Adrenal gland (tissue), 12 donors: ENCODE measurements around the gene NOC3L. TPM values are rescaled to one million over a fixed set of nuclear protein-coding genes. Genes with fewer than 3 reads are reported as not detected.

Experiments
- DNase-seq, 7 donors: peaks; one replicate each; pipeline ENCODE4 v3.0.0-alpha.2; 2019 to 2020
- H3K27ac ChIP-seq, 5 donors: fragments of 200-600 bp; sonication (generic) in 4 of 5; 1 replicate in 3 of 5; 2 replicates in 2 of 5; pipeline versions ENCODE4 v1.5.1 to v1.8.0; 2016 to 2020; ENCODE audit warnings: mild to moderate bottlenecking in 1 of 5
- H3K27me3 ChIP-seq: fragments of 200-600 bp; 2 replicates; pipeline ENCODE4 v1.8.0; 2021
- H3K36me3 ChIP-seq, 2 donors: fragments of 200-600 bp; replicated peaks in 1 of 2; 1 replicate in 1 of 2; 2 replicates in 1 of 2; pipeline versions ENCODE4 v1.5.1 to v1.8.0; 2018 to 2022
- H3K4me1 ChIP-seq, 2 donors: fragments of 200-600 bp; replicated peaks in 1 of 2; 1 replicate in 1 of 2; 2 replicates in 1 of 2; pipeline versions ENCODE4 v1.5.1 to v1.8.0; 2018 to 2021
- H3K4me3 ChIP-seq, 4 donors: fragments of 200-600 bp; sonication (generic) in 3 of 4; one replicate each; pipeline ENCODE4 v1.5.1; 2016 to 2018
- H3K9me3 ChIP-seq, 3 donors: fragments of 200-600 bp; sonication (generic) in 1 of 3; replicated peaks in 1 of 3; 1 replicate in 2 of 3; 2 replicates in 1 of 3; pipeline versions ENCODE4 v1.5.1 to v1.8.0; 2016 to 2021
- POLR2A ChIP-seq, 2 donors: fragments of 450-650 bp; IDR thresholded peaks; one replicate each; pipeline ENCODE4 v1.6.1; 2017; ENCODE audit warnings: antibody characterized with exemption in 2 of 2, mild to moderate bottlenecking in 2 of 2, moderate library complexity in 1 of 2
- WGBS, 4 donors: extraction: QIAGEN DNeasy Blood & Tissue Kit in 2 of 4; methylation state at CpG; one replicate each; pipeline versions ENCODE4 v1.1.5 to v1.1.7; 2013 to 2017; 5-methylcytosine and 5-hydroxymethylcytosine counted together
- intact Hi-C, 2 donors: fragments of 100-400 bp; cut with DNase I; formaldehyde crosslinking; loops; one replicate each; pipeline versions ENCODE4 v1.14.1 to v1.15.0; 2022 to 2023
- polyA plus RNA-seq, 3 donors: library from polyadenylated mRNA; stranded (reverse); fragments of 200-250 nt in 2 of 3; fragments of 350-450 nt in 1 of 3; fragmentation: Illumina TruSeq in 1 of 3; extraction: RNeasy Lipid Tissue Mini Kit (QIAGEN cat#74804) in 1 of 3; gene quantifications; one replicate each; pipeline ENCODE4 v1.2.3, GENCODE V29; 2013 to 2014
- total RNA-seq, 9 donors: library from RNA; depleted of rRNA in 4 of 9; stranded (reverse); fragments of >200 nt in 4 of 9; fragments of 120-200 nt in 1 of 9; fragmentation: NEBNext Ultra II Directional in 1 of 9; extraction: Animal tissue kit (Norgen Biotek cat#: 25700) in 1 of 9; gene quantifications; one replicate each; pipeline versions ENCODE4 v1.1.0 to v1.2.4, GENCODE V29; 2013 to 2023
- TF ChIP-seq, protein P1 (sequence below), 6 experiments: fragments of 450-650 bp in 4 of 6; fragments of 200-600 bp in 2 of 6; sonication (generic) in 1 of 6; IDR thresholded peaks; 1 replicate in 5 of 6; 2 replicates in 1 of 6; pipeline versions ENCODE4 v1.5.1 to v1.8.0; 2016 to 2021; ENCODE audit warnings: antibody characterized with exemption in 6 of 6, mild to moderate bottlenecking in 2 of 6, moderate library complexity in 1 of 6
- donor health status: healthy with polysubstance abuse.
- donor health status: Bipolar disorder and iron deficiency.
- donor health status: DM: yes; HTN: yes; CAD: no.
- donor health status: DM: no; HTN: no; CAD: no.
- donor health status: DM: no; HTN: no; CAD: no.
- donor health status: DM: yes; HTN: yes; CAD: no.

NOC3L gene
- total and polyA plus RNA-seq, 12 donors, result 6.2 to 30.2 (median 18.8) TPM

DNA sequence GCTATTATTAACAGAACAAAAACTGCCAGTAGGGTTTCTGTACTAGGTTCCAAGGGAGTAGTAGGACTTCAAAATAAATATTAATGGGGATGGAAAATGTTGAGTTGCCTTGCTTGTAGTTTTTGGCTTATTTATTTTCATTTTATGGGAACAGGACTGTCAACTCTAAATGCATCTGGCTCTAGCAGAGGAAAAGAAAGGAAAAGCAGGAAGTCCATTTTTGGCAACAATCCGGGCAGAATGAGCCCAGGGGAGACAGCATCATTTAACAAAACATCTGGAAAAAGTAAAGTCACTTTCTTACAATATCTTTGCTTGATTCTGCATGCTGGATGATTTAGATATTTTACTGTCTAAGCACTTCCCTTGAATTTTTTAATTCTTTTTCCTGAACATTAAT is 69.4 kb downstream of the NOC3L start:
- Histone ChIP-seq H3K27ac (no peak overlapping the region), H3K4me1 (peaks cover 0 to 13% of the 10 kb centered on the region in 2 donors), H3K9me3 (no peaks in the 10 kb centered on the region), H3K27me3 (no peaks in the 10 kb centered on the region), H3K36me3 (no peaks in the 10 kb centered on the region), H3K4me3 (no peak overlapping the region)
- 19 to 44% (median 38%) methylated on average over 1 of the region's 1 CpG for WGBS, 4 donors
- DNase-seq, result no peak
- intact Hi-C loops, result no loop called here
- TF ChIP-seq, protein P1, sequence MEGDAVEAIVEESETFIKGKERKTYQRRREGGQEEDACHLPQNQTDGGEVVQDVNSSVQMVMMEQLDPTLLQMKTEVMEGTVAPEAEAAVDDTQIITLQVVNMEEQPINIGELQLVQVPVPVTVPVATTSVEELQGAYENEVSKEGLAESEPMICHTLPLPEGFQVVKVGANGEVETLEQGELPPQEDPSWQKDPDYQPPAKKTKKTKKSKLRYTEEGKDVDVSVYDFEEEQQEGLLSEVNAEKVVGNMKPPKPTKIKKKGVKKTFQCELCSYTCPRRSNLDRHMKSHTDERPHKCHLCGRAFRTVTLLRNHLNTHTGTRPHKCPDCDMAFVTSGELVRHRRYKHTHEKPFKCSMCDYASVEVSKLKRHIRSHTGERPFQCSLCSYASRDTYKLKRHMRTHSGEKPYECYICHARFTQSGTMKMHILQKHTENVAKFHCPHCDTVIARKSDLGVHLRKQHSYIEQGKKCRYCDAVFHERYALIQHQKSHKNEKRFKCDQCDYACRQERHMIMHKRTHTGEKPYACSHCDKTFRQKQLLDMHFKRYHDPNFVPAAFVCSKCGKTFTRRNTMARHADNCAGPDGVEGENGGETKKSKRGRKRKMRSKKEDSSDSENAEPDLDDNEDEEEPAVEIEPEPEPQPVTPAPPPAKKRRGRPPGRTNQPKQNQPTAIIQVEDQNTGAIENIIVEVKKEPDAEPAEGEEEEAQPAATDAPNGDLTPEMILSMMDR (IDR thresholded peaks at IDR 0.05), result no peak
- no peak for TF ChIP-seq POLR2A (IDR thresholded peaks at IDR 0.05)

DNA sequence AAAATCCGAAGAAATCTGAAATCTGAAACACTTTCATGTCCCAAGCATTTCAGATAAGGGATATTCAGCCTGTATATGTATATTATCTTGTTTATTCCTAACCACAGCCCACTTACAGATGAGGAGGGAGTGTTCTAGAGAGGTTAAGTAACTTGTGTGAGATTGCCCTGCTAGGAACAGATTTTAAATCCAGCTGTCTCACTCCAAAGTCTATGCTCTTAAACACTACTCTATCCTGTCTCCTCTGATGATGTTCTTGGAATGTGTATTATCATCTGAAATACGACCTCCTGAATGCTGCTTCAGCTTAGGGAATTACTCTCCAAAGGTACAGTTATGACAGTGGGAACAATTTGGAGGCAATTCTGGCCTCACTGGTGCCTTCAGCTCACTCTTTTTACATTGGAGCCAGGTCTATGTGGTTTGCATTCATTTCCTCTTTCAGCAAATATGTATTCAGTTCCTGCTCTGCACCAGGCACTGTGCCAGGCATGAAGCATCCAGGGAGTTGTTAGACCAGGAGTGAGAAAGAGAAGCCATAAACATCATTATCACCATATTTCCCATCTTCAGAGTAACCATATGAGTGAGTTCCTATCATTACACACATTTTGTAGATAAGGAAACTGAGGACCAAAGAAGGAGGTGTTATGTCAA is 70.2 kb downstream of the NOC3L start:
- WGBS, 4 donors, result 53 to 65% (median 64%) methylated on average over 2 of the region's 2 CpGs
- DNase-seq, result peak in 6 of 7 donors; percentile 33 to 56 (median 42)
- Histone ChIP-seq H3K4me3 (no peak overlapping the region), H3K36me3 (no peaks in the 10 kb centered on the region), H3K27me3 (no peaks in the 10 kb centered on the region), H3K27ac (no peak overlapping the region), H3K9me3 (no peaks in the 10 kb centered on the region), H3K4me1 (peaks cover 0 to 13% of the 10 kb centered on the region in 2 donors)
- intact Hi-C loops, result no loop called here
- TF ChIP-seq POLR2A (IDR thresholded peaks at IDR 0.05), result no peak
- TF ChIP-seq, protein P1 (IDR thresholded peaks at IDR 0.05), result no peak

DNA sequence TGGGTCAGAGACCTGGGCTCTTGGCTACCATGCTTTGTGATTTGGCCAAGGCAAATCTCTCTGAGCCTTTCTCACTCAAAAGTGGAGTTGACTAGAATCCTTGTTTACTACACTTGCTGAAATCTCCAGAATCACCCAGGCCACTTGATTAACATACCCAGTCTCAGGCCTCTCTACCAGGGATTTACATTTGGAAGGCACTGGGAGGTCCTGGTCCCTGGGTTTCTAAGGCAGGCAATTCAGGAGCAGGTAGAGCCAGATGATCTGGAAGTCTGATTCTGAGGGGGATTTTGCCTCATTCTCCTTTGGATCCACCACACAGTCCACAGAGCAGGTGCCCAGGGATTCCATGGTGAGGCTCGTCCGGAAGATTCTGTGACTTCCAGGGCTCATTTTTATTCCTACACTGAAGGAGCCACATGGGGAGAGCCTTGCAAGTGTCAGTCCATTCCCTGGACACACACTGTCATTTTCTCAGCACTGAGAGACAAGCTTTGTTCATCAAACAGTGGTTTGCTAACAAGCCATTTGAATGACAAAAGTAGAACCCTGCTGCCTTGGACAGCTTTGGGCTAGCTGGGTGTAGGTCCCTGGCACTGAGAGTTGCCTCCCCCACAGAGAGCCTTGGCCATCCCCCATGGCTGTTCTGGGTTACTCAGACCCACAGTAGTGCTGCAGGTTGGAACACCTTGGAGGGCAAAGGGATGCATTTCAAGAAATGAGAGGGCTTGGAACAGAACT is 74.2 kb downstream of the NOC3L start:
- TF ChIP-seq POLR2A (IDR thresholded peaks at IDR 0.05), result no peak
- TF ChIP-seq, protein P1 (IDR thresholded peaks at IDR 0.05), result no peak
- H3K27me3 ChIP-seq, result no peaks in the 10 kb centered on the region
- DNase-seq, result no peak
- no peaks in the 10 kb centered on the region for H3K36me3 ChIP-seq
- H3K4me3 ChIP-seq, result no peak overlapping the region
- H3K4me1 ChIP-seq, result peaks cover 0 to 12% of the 10 kb centered on the region in 2 donors
- no peaks in the 10 kb centered on the region for H3K9me3 ChIP-seq
- WGBS, 4 donors, result 95 to 100% (median 98%) methylated on average over 2 of the region's 2 CpGs
- H3K27ac ChIP-seq, result no peak overlapping the region
- intact Hi-C loops, result no loop called here

DNA sequence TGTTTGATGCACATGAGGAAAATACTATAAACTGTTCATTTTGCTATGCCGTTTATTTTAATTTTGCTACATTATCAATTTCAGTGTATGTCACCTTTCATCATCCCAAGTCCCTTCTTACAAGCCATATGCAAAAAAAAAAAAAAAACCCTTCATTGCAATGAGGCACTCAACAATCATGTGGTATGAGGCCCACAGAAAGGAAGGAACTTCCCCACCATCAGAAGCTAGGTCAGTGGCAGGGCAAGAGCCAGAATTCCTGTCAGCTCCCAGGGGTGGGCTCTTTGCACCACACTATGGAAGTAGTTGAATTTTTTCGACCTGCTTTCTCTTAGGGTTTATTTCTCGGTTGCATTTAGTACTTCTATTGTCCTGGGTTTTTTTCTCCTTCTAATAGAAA is 75.4 kb downstream of the NOC3L start:
- Histone ChIP-seq H3K27ac (no peak overlapping the region), H3K27me3 (no peaks in the 10 kb centered on the region), H3K4me3 (no peak overlapping the region), H3K4me1 (peaks cover 0 to under 1% of the 10 kb centered on the region in 2 donors), H3K9me3 (no peaks in the 10 kb centered on the region), H3K36me3 (no peaks in the 10 kb centered on the region)
- TF ChIP-seq, protein P1 (IDR thresholded peaks at IDR 0.05), result no peak
- no peak for TF ChIP-seq POLR2A (IDR thresholded peaks at IDR 0.05)
- intact Hi-C loops, result no loop called here
- 76 to 88% (median 82%) methylated on average over 3 of the region's 3 CpGs for WGBS, 4 donors
- no peak for DNase-seq
